ENCODE measurements around the gene TMIGD3.
"Not testable (repeated sequence)": the region's sequence is repeated elsewhere in the genome, so short reads cannot be mapped to it uniquely, and the experiment has no call there.

The TMIGD3 gene

GRCh38 chr1:111503585-111504060 lies at the start of gene TMIGD3, which contains the start of gene ADORA3:
TMIGD3 (minus strand) TSS chr1:111503633; CDS start chr1:111503354, 279 bp downstream.
ADORA3 (minus strand) TSS chr1:111503633; CDS start chr1:111503354, 279 bp downstream.
- H3K4me3 ChIP-seq (ENCODE audit: insufficient read length, low read depth), result no peak within 1 kb of the TSS
- TF ChIP-seq YY1 (IDR thresholded peaks at IDR 0.05; ENCODE audit: insufficient read depth, insufficient read length), result no peak
- TF ChIP-seq ZNF274 (IDR thresholded peaks at IDR 0.05; ENCODE audit: low read depth, low read length), result no peak
- no peak for TF ChIP-seq SUZ12 (IDR thresholded peaks at IDR 0.05; ENCODE audit: extremely low read depth, insufficient read depth, insufficient read length)
- H3K9me3 ChIP-seq (ENCODE audit: insufficient read depth, low read length), result no peaks in the 10 kb centered on the region
- H3K36me3 ChIP-seq (ENCODE audit: insufficient read depth, insufficient read length, low read length), result no peaks in the 10 kb centered on the region
- no peaks in the 10 kb centered on the region for H3K4me1 ChIP-seq (ENCODE audit: insufficient read depth, insufficient read length)
- DNase-seq (ENCODE audit: low read depth, low spot score), result no peak
- no peak within 1 kb of the TSS for H3K9ac ChIP-seq (ENCODE audit: insufficient read length, low read depth)
- peaks cover 4% of the 10 kb centered on the region for H3K27me3 ChIP-seq (ENCODE audit: insufficient read depth, insufficient read length)

GRCh38 chr1:111553196-111553595 lies 49.8 kb upstream of the TMIGD3 start:
- DNase-seq (ENCODE audit: low read depth, low spot score), result no peak
- Histone ChIP-seq H3K4me1 (ENCODE audit: insufficient read depth, insufficient read length) (no peaks in the 10 kb centered on the region), H3K4me3 (ENCODE audit: insufficient read length, low read depth) (no peak overlapping the region), H3K27me3 (ENCODE audit: insufficient read depth, insufficient read length) (no peaks in the 10 kb centered on the region), H3K9me3 (ENCODE audit: insufficient read depth, low read length) (no peaks in the 10 kb centered on the region), H3K9ac (ENCODE audit: insufficient read length, low read depth) (no peak overlapping the region), H3K36me3 (ENCODE audit: insufficient read depth, insufficient read length, low read length) (no peaks in the 10 kb centered on the region)
- TF ChIP-seq ZNF274 (IDR thresholded peaks at IDR 0.05; ENCODE audit: low read depth, low read length) (no peak), YY1 (IDR thresholded peaks at IDR 0.05; ENCODE audit: insufficient read depth, insufficient read length) (no peak), SUZ12 (IDR thresholded peaks at IDR 0.05; ENCODE audit: extremely low read depth, insufficient read depth, insufficient read length) (no peak)

GRCh38 chr1:111552587-111552986 lies 49.2 kb upstream of the TMIGD3 start:
- H3K27me3 ChIP-seq (ENCODE audit: insufficient read depth, insufficient read length), result no peaks in the 10 kb centered on the region
- no peak for DNase-seq (ENCODE audit: low read depth, low spot score)
- no peaks in the 10 kb centered on the region for H3K36me3 ChIP-seq (ENCODE audit: insufficient read depth, insufficient read length, low read length)
- H3K4me3 ChIP-seq (ENCODE audit: insufficient read length, low read depth), result no peak overlapping the region
- TF ChIP-seq SUZ12 (IDR thresholded peaks at IDR 0.05; ENCODE audit: extremely low read depth, insufficient read depth, insufficient read length), result no peak
- no peak for TF ChIP-seq ZNF274 (IDR thresholded peaks at IDR 0.05; ENCODE audit: low read depth, low read length)
- TF ChIP-seq YY1 (IDR thresholded peaks at IDR 0.05; ENCODE audit: insufficient read depth, insufficient read length), result no peak
- no peaks in the 10 kb centered on the region for H3K9me3 ChIP-seq (ENCODE audit: insufficient read depth, low read length)
- no peak overlapping the region for H3K9ac ChIP-seq (ENCODE audit: insufficient read length, low read depth)
- H3K4me1 ChIP-seq (ENCODE audit: insufficient read depth, insufficient read length), result no peaks in the 10 kb centered on the region

- no peaks in the 10 kb centered on the region for H3K9me3 ChIP-seq (ENCODE audit: insufficient read depth, low read length)
Observed at GRCh38 chr1:111551623-111552411, 48.4 kb upstream of the TMIGD3 start.

GRCh38 chr1:111547786-111548185 lies 44.4 kb upstream of the TMIGD3 start:
- not testable (repeated sequence) for H3K9me3 ChIP-seq (ENCODE audit: insufficient read depth, low read length); H3K27me3 ChIP-seq (ENCODE audit: insufficient read depth, insufficient read length); H3K36me3 ChIP-seq (ENCODE audit: insufficient read depth, insufficient read length, low read length); DNase-seq (ENCODE audit: low read depth, low spot score); H3K9ac ChIP-seq (ENCODE audit: insufficient read length, low read depth); H3K4me3 ChIP-seq (ENCODE audit: insufficient read length, low read depth); H3K4me1 ChIP-seq (ENCODE audit: insufficient read depth, insufficient read length)

More at GRCh38 chr1:111551623-111552411, 48.4 kb upstream of the TMIGD3 start:
- no peaks in the 10 kb centered on the region for H3K27me3 ChIP-seq (ENCODE audit: insufficient read depth, insufficient read length)
- H3K9ac ChIP-seq (ENCODE audit: insufficient read length, low read depth), result no peak overlapping the region
- no peaks in the 10 kb centered on the region for H3K36me3 ChIP-seq (ENCODE audit: insufficient read depth, insufficient read length, low read length)
- no peak overlapping the region for H3K4me3 ChIP-seq (ENCODE audit: insufficient read length, low read depth)
- TF ChIP-seq ZNF274 (IDR thresholded peaks at IDR 0.05; ENCODE audit: low read depth, low read length), result no peak
- TF ChIP-seq YY1 (IDR thresholded peaks at IDR 0.05; ENCODE audit: insufficient read depth, insufficient read length), result no peak
- no peak for TF ChIP-seq SUZ12 (IDR thresholded peaks at IDR 0.05; ENCODE audit: extremely low read depth, insufficient read depth, insufficient read length)
- DNase-seq (ENCODE audit: low read depth, low spot score), result no peak
- no peaks in the 10 kb centered on the region for H3K4me1 ChIP-seq (ENCODE audit: insufficient read depth, insufficient read length)

- no peak overlapping the region for H3K4me3 ChIP-seq (ENCODE audit: insufficient read length, low read depth)
- no peaks in the 10 kb centered on the region for H3K27me3 ChIP-seq (ENCODE audit: insufficient read depth, insufficient read length)
- no peak overlapping the region for H3K9ac ChIP-seq (ENCODE audit: insufficient read length, low read depth)
- H3K9me3 ChIP-seq (ENCODE audit: insufficient read depth, low read length), result peaks cover 19% of the 10 kb centered on the region
- DNase-seq (ENCODE audit: low read depth, low spot score), result peak; percentile 16
- H3K4me1 ChIP-seq (ENCODE audit: insufficient read depth, insufficient read length), result peaks cover 3% of the 10 kb centered on the region
- no peaks in the 10 kb centered on the region for H3K36me3 ChIP-seq (ENCODE audit: insufficient read depth, insufficient read length, low read length)
- TF ChIP-seq SUZ12 (IDR thresholded peaks at IDR 0.05; ENCODE audit: extremely low read depth, insufficient read depth, insufficient read length) (no peak), ZNF274 (IDR thresholded peaks at IDR 0.05; ENCODE audit: low read depth, low read length) (no peak)
Observed at GRCh38 chr1:111542187-111542586, 38.8 kb upstream of the TMIGD3 start.

GRCh38 chr1:111541721-111542120 lies 38.3 kb upstream of the TMIGD3 start:
- Histone ChIP-seq H3K4me3 (ENCODE audit: insufficient read length, low read depth) (no peak overlapping the region), H3K27me3 (ENCODE audit: insufficient read depth, insufficient read length) (no peaks in the 10 kb centered on the region), H3K36me3 (ENCODE audit: insufficient read depth, insufficient read length, low read length) (no peaks in the 10 kb centered on the region), H3K4me1 (ENCODE audit: insufficient read depth, insufficient read length) (peaks cover 3% of the 10 kb centered on the region), H3K9ac (ENCODE audit: insufficient read length, low read depth) (no peak overlapping the region), H3K9me3 (ENCODE audit: insufficient read depth, low read length) (peaks cover 19% of the 10 kb centered on the region)
- DNase-seq (ENCODE audit: low read depth, low spot score), result peak; percentile 25
- no peak for TF ChIP-seq YY1 (IDR thresholded peaks at IDR 0.05; ENCODE audit: insufficient read depth, insufficient read length)
- TF ChIP-seq ZNF274 (IDR thresholded peaks at IDR 0.05; ENCODE audit: low read depth, low read length), result no peak
- no peak for TF ChIP-seq SUZ12 (IDR thresholded peaks at IDR 0.05; ENCODE audit: extremely low read depth, insufficient read depth, insufficient read length)

Measured in NT2/D1 (cell line).